ENCODE measurements around the gene QKI.

QKI gene

GRCh38 chr6:163461696-163462095 is 47.2 kb downstream of the QKI start:
- H3K9ac ChIP-seq, result no peak overlapping the region
- H3K27me3 ChIP-seq (ENCODE audit: control insufficient read depth, insufficient read depth, low read length), result no peaks in the 10 kb centered on the region
- no peak overlapping the region for H2AFZ ChIP-seq
- no peak overlapping the region for H3K4me3 ChIP-seq (ENCODE audit: low read depth, low read length)
- H3K4me2 ChIP-seq (ENCODE audit: low read length), result no peak overlapping the region
- peaks cover 44% of the 10 kb centered on the region for H3K79me2 ChIP-seq
- TF ChIP-seq, protein P1, sequence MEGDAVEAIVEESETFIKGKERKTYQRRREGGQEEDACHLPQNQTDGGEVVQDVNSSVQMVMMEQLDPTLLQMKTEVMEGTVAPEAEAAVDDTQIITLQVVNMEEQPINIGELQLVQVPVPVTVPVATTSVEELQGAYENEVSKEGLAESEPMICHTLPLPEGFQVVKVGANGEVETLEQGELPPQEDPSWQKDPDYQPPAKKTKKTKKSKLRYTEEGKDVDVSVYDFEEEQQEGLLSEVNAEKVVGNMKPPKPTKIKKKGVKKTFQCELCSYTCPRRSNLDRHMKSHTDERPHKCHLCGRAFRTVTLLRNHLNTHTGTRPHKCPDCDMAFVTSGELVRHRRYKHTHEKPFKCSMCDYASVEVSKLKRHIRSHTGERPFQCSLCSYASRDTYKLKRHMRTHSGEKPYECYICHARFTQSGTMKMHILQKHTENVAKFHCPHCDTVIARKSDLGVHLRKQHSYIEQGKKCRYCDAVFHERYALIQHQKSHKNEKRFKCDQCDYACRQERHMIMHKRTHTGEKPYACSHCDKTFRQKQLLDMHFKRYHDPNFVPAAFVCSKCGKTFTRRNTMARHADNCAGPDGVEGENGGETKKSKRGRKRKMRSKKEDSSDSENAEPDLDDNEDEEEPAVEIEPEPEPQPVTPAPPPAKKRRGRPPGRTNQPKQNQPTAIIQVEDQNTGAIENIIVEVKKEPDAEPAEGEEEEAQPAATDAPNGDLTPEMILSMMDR (IDR thresholded peaks at IDR 0.05), result no peak
- no peak overlapping the region for H3K27ac ChIP-seq
- H3K36me3 ChIP-seq (ENCODE audit: control insufficient read depth, insufficient read depth, low read length), result no peaks in the 10 kb centered on the region
- H3K4me1 ChIP-seq, result peaks cover 18% of the 10 kb centered on the region
- H3K9me3 ChIP-seq (ENCODE audit: control insufficient read depth, low read length), result no peaks in the 10 kb centered on the region

DNA sequence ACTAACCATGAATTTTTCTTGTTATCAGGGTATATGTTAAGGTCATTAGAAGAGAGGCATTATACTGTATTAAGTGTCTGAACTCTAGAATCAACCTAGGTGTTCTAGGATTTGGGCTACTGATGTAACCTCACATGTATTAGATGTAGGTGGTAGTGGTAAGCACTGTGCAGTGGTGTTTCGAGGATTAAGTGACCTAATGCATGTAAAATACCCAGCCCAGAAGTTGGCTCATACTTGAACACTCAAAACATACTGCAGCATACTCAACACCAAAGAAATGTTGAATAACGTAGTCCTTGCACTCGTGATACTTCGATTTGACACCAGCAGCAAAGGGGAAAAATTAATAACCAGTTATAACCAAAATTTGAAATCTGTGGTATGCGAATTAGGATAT is 48.7 kb downstream of the QKI start:
- Histone ChIP-seq H3K36me3 (ENCODE audit: control insufficient read depth, insufficient read depth, low read length) (no peaks in the 10 kb centered on the region), H3K9ac (no peak overlapping the region), H3K4me3 (ENCODE audit: low read depth, low read length) (no peak overlapping the region), H2AFZ (no peak overlapping the region), H3K79me2 (peaks cover 30% of the 10 kb centered on the region), H3K4me1 (peaks cover 17% of the 10 kb centered on the region), H3K27me3 (ENCODE audit: control insufficient read depth, insufficient read depth, low read length) (no peaks in the 10 kb centered on the region), H3K4me2 (ENCODE audit: low read length) (no peak overlapping the region), H3K9me3 (ENCODE audit: control insufficient read depth, low read length) (no peaks in the 10 kb centered on the region), H3K27ac (no peak overlapping the region)
- TF ChIP-seq, protein P1 (IDR thresholded peaks at IDR 0.05), result no peak

- Histone ChIP-seq H3K27ac (no peak overlapping the region), H3K27me3 (ENCODE audit: control insufficient read depth, insufficient read depth, low read length) (no peaks in the 10 kb centered on the region), H3K9me3 (ENCODE audit: control insufficient read depth, low read length) (no peaks in the 10 kb centered on the region), H3K4me1 (peaks cover 11% of the 10 kb centered on the region), H3K79me2 (peaks cover 29% of the 10 kb centered on the region), H3K4me2 (ENCODE audit: low read length) (no peak overlapping the region), H3K36me3 (ENCODE audit: control insufficient read depth, insufficient read depth, low read length) (no peaks in the 10 kb centered on the region), H3K4me3 (ENCODE audit: low read depth, low read length) (no peak overlapping the region), H2AFZ (no peak overlapping the region), H3K9ac (no peak overlapping the region)
- TF ChIP-seq, protein P1 (IDR thresholded peaks at IDR 0.05), result no peak
These were observed 49.3 kb downstream of the QKI start for GRCh38 chr6:163463795-163464194.

GRCh38 chr6:163466839-163467390 is 52.4 kb downstream of the QKI start:
- no peaks in the 10 kb centered on the region for H3K36me3 ChIP-seq (ENCODE audit: control insufficient read depth, insufficient read depth, low read length)
- no peak overlapping the region for H3K4me3 ChIP-seq (ENCODE audit: low read depth, low read length)
- H3K79me2 ChIP-seq, result peaks cover 25% of the 10 kb centered on the region
- TF ChIP-seq, protein P1 (IDR thresholded peaks at IDR 0.05), result no peak
- H3K9ac ChIP-seq, result no peak overlapping the region
- no peaks in the 10 kb centered on the region for H3K4me1 ChIP-seq
- no peak overlapping the region for H3K4me2 ChIP-seq (ENCODE audit: low read length)
- no peaks in the 10 kb centered on the region for H3K9me3 ChIP-seq (ENCODE audit: control insufficient read depth, low read length)
- H3K27ac ChIP-seq, result no peak overlapping the region
- no peak overlapping the region for H2AFZ ChIP-seq
- H3K27me3 ChIP-seq (ENCODE audit: control insufficient read depth, insufficient read depth, low read length), result no peaks in the 10 kb centered on the region

DNA sequence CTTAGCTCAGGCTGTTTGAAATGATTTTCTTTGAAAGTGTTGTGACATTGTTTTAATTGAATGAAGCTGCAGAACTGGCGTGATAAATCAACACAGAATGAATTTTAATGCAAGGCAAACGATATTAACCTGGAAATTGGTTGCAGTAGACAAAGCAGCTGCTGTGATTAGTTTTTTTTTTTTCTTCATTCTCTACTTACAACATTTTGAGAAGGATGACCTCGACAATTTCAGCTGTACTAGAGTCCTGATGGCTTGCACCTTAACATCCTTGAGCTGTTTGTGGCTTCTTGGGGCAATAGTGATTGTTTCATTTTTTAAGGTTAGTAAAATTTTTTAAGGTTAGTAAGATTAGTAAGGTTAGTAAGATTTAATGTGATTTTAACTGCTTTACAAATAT is 54.2 kb downstream of the QKI start:
- no peak overlapping the region for H3K4me2 ChIP-seq (ENCODE audit: low read length)
- TF ChIP-seq, protein P1 (IDR thresholded peaks at IDR 0.05), result no peak
- H3K9me3 ChIP-seq (ENCODE audit: control insufficient read depth, low read length), result no peaks in the 10 kb centered on the region
- no peaks in the 10 kb centered on the region for H3K36me3 ChIP-seq (ENCODE audit: control insufficient read depth, insufficient read depth, low read length)
- H3K4me3 ChIP-seq (ENCODE audit: low read depth, low read length), result no peak overlapping the region
- no peaks in the 10 kb centered on the region for H3K4me1 ChIP-seq
- no peaks in the 10 kb centered on the region for H3K27me3 ChIP-seq (ENCODE audit: control insufficient read depth, insufficient read depth, low read length)
- peaks cover 33% of the 10 kb centered on the region for H3K79me2 ChIP-seq
- H3K27ac ChIP-seq, result no peak overlapping the region
- H3K9ac ChIP-seq, result no peak overlapping the region
- no peak overlapping the region for H2AFZ ChIP-seq

Data from parathyroid adenoma (tissue), 2 donors.